ENCODE results near the gene RET. TPM values are rescaled to one million over a fixed set of nuclear protein-coding genes. Genes with fewer than 3 reads are reported as not detected.

The RET gene
- total RNA-seq, 1 experiment from 2014 or later = not detected

- Mint-ChIP-seq H3K36me3 (ENCODE audit: insufficient read depth, unreplicated experiment) (no peaks in the 10 kb centered on the region), H3K9me3 (ENCODE audit: unreplicated experiment) (no peaks in the 10 kb centered on the region), H3K27me3 (ENCODE audit: insufficient read depth, unreplicated experiment) (peaks cover 24% of the 10 kb centered on the region), H3K27ac (ENCODE audit: unreplicated experiment) (no peak overlapping the region), H3K4me3 (ENCODE audit: unreplicated experiment) (no peak overlapping the region), H3K4me1 (ENCODE audit: low read depth, unreplicated experiment) (no peaks in the 10 kb centered on the region)
- TF ChIP-seq CTCF (IDR thresholded peaks at IDR 0.05; ENCODE audit: insufficient read depth in 1 of 2, low read depth in 1 of 2, low read length in 1 of 2, severe bottlenecking in 1 of 2, unreplicated experiment in 1 of 2) = no peak
- no TSS peak for BruUV-seq (replicated peaks)
- POLR2A ChIA-PET = no interaction called here
- H3K36me3 ChIP-seq (ENCODE audit: control insufficient read depth, insufficient read depth, low read length) = no peaks in the 10 kb centered on the region
- H3K27me3 ChIP-seq (replicated peaks; ENCODE audit: control insufficient read depth, insufficient read depth, low read length) = no peaks in the 10 kb centered on the region; the same call in none of the 2 replicates
- intact Hi-C loops (cut with micrococcal nuclease; ENCODE audit: unreplicated experiment) = no loop called here
- CTCF ChIA-PET = no interaction called here
- no peaks in the 10 kb centered on the region for H3K4me1 ChIP-seq
- H3K4me3 ChIP-seq (ENCODE audit: low read depth, low read length) = no peak overlapping the region
- DNase-seq = no peak
- no peaks in the 10 kb centered on the region for H3K9me3 ChIP-seq
Measured at GRCh38 chr10:43061760-43062159, 15.1 kb upstream of the RET start.

- no peaks in the 10 kb centered on the region for H3K9me3 ChIP-seq
- ChIA-PET CTCF (no interaction called here), POLR2A (no interaction called here)
- no peaks in the 10 kb centered on the region; the same call in none of the 2 replicates for H3K27me3 ChIP-seq (replicated peaks; ENCODE audit: control insufficient read depth, insufficient read depth, low read length)
- no peak for DNase-seq
- intact Hi-C loops (cut with micrococcal nuclease; ENCODE audit: unreplicated experiment) = no loop called here
- H3K36me3 ChIP-seq (ENCODE audit: control insufficient read depth, insufficient read depth, low read length) = no peaks in the 10 kb centered on the region
- no TSS peak for BruUV-seq (replicated peaks)
- Mint-ChIP-seq H3K4me1 (ENCODE audit: low read depth, unreplicated experiment) (no peaks in the 10 kb centered on the region), H3K27me3 (ENCODE audit: insufficient read depth, unreplicated experiment) (peaks cover 21% of the 10 kb centered on the region), H3K36me3 (ENCODE audit: insufficient read depth, unreplicated experiment) (no peaks in the 10 kb centered on the region), H3K9me3 (ENCODE audit: unreplicated experiment) (no peaks in the 10 kb centered on the region), H3K4me3 (ENCODE audit: unreplicated experiment) (no peak overlapping the region), H3K27ac (ENCODE audit: unreplicated experiment) (no peak overlapping the region)
- no peak for TF ChIP-seq CTCF (IDR thresholded peaks at IDR 0.05; ENCODE audit: insufficient read depth in 1 of 2, low read depth in 1 of 2, low read length in 1 of 2, severe bottlenecking in 1 of 2, unreplicated experiment in 1 of 2)
- no peak overlapping the region for H3K4me3 ChIP-seq (ENCODE audit: low read depth, low read length)
- no peaks in the 10 kb centered on the region for H3K4me1 ChIP-seq
Measured at GRCh38 chr10:43062402-43063160, 14.3 kb upstream of the RET start.

GRCh38 chr10:43064331-43065075, 12.4 kb upstream of the RET start:
- CTCF ChIA-PET = interaction anchor here (1.0 kb wide), 1 partner anchor 311 kb away, joined by 3 read pairs; no protein-coding TSS in a partner anchor
- H3K36me3 Mint-ChIP-seq (ENCODE audit: insufficient read depth, unreplicated experiment) = no peaks in the 10 kb centered on the region
- H3K9me3 Mint-ChIP-seq (ENCODE audit: unreplicated experiment) = no peaks in the 10 kb centered on the region

More at GRCh38 chr10:43064331-43065075, 12.4 kb upstream of the RET start:
- POLR2A ChIA-PET = no interaction called here
- Histone ChIP-seq H3K4me1 (no peaks in the 10 kb centered on the region), H3K36me3 (ENCODE audit: control insufficient read depth, insufficient read depth, low read length) (no peaks in the 10 kb centered on the region), H3K9me3 (no peaks in the 10 kb centered on the region), H3K4me3 (ENCODE audit: low read depth, low read length) (no peak overlapping the region), H3K27me3 (replicated peaks; ENCODE audit: control insufficient read depth, insufficient read depth, low read length) (no peaks in the 10 kb centered on the region)
- BruUV-seq (replicated peaks) = no TSS peak
- Mint-ChIP-seq H3K27ac (ENCODE audit: unreplicated experiment) (no peak overlapping the region), H3K4me1 (ENCODE audit: low read depth, unreplicated experiment) (no peaks in the 10 kb centered on the region), H3K4me3 (ENCODE audit: unreplicated experiment) (no peak overlapping the region), H3K27me3 (ENCODE audit: insufficient read depth, unreplicated experiment) (peaks cover 9% of the 10 kb centered on the region)
- intact Hi-C loops (cut with micrococcal nuclease; ENCODE audit: unreplicated experiment) = no loop called here
- TF ChIP-seq CTCF (IDR thresholded peaks at IDR 0.05; ENCODE audit: insufficient read depth in 1 of 2, low read depth in 1 of 2, low read length in 1 of 2, severe bottlenecking in 1 of 2, unreplicated experiment in 1 of 2) = no peak
- no peak for DNase-seq
